ELR (cell line): ENCODE measurements around the gene SLC29A2.
"Not testable (repeated sequence)": the region's sequence is repeated elsewhere in the genome, so short reads cannot be mapped to it uniquely, and the experiment has no call there.

Source experiments
- DNase-seq: peaks from one replicate; pipeline ENCODE4 v3.0.0-alpha.2; 2015; ENCODE audit warnings: low read depth

The SLC29A2 gene

DNA sequence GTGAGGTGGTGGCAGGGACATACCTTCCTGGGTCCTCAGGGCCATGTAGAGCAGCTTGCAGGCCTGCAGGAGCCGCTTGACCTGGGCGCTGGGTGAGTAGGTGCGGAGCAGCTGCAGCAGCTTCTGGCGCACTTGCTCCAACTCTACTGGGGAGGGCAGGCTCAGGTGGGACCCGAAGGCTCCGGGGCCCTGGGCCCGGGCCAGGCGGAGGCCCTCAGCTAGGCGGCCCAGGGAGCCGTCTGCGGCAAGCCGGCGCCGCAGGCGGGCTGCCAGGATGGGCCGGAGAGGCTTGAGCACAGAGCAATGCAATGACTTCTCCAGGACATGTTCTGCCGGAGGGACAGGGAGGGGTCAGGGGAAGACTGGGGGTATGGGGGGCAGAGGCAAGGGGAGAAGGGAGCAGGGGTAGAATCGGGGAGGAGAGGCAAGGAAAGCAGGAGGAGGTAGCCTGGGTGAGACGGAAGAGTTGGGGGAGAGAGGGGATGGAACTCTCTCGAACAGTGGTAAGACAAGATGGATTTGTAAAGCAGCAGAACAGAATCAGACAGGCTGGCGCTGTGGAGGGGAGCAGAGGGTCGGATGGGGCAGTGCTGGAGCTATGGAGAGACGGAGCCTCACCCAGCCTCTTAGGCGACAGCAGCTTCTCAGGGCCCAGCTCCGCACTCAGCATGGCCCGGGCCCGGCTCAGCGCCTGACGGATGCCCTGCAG lies 37.5 kb downstream of the SLC29A2 start:
- DNase-seq = no peak

DNA sequence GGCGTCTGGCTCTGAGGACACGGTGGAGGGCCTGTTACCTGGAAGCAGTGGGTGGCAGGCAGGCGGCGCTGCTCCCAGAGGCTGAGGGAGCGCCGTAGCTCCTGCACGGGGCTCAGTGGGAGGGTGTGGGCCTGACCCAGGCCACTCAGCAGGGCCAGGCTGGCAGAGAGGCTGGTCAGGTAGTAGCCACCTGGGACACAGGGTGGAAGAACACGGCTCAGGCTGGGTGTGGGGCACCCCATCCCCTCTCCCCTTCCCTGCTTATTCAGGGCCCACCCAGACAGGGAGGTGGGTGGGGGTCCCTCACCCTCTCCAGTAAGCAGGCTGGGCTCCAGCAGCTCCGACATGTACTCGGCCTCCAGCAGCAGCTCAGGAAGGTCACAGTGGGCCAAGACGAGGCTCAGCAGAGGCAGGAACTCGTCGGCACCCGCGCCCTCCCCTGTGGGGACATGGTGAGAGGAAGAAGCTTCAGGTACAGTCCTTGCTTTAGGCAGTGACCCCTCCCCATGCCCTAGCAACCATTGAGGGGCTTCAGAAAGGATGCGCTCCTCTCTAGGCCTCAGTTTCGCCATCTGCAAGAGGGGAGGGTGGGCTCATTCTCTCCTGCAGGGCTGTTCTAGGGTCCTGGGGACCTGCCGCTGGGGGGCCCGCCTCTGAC lies 38.2 kb downstream of the SLC29A2 start:
- no peak for DNase-seq

DNA sequence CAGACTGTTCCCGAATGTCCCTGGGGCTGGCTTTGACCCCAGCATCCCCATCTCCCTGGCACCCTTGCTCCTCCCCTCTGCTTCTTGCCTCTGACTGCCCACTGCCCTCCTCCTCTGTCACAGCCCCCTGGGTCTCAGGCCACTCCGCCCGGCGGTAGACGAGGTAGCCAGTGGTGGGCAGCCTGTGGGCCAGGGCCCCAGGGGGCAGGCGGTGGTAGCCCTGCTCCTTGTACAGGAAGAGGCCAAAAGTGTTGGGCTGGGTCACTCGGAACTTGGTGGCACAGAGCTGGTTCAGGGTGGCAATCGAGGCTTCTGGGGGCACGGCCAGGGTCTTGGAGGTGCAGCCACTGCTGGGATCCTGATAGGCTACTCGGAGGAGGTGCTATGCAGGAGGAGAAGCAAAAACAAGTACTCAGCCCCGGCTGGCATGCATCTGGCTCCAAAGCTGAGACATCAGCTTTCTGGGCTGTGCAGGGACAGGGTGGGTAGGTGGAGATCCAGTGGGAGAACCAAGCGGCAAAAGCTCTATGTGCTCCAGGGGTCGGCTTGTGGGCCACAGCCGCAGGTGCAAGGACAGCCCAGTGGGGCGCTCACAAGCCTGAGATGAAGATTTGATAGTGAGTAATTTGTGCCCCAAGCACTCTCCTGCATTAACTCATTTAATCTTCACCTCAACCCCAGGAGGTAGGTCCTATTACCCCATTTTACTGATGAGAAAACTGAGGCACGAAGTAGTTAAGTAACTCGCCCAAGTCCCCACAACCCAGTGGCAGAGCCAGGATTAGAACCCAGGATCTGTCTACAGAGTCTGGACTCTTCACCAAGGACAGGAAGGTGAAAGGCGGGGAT lies 39.0 kb downstream of the SLC29A2 start:
- no peak for DNase-seq

DNA sequence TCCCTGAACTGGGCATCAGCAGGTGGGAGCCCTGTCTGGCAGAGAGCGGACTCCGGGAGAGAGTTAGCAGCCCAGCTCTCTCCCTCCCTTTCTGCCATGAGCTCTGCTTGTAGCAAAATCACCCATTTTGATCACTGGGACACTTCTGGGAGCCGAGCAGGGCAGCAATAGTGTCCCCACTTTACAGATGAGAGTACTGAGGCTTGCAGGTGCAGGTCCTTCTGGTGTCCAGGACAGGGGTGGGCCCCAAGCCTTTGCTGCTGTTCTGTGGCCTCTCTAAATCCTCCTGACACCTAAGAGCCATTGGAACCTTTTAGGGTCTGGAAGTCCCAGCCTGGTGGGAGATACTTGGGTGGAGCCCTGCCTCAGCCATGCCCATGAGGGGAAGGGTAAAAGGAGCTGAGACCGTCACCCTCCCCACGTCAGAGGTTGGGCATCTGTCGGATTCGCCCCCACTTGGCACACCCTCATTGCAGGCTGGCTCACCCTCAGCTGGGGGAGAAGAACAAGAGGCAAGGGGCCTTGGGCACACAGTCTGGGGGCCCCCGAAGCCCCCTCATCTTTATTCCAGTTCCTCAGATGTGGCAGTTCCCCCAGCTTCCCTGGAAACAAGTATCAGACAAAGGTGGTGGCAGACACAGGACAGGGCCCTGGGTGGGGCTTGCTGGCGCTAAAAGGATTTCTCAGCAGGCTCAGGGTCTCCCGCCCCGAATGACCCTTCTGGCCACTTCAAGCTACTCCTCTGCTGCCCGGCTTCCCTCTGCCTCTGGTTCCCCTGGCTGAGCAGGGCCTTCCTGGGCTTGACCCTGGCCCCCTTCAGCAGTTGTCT lies 39.8 kb downstream of the SLC29A2 start:
- no peak for DNase-seq

DNA sequence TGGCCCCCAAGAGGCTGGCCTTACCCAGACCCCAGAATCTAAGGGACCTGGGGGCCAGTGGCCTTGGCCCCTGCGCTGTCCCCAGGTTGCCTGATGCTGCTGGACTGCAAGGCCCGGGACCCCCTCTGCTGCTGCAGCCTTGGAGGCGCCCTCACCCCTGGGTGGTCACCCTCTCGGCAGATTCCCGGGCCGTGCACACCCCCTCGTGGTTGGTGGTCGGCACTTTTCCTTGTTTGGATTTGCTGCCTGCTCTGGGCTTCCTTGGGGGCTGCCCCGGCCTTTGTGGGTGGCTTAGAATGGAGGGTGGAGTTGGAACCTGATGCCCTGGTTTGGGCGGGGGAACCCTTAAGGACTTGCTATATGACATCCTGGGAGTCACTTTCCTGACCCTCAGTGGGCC lies 40.6 kb downstream of the SLC29A2 start:
- no peak for DNase-seq

DNA sequence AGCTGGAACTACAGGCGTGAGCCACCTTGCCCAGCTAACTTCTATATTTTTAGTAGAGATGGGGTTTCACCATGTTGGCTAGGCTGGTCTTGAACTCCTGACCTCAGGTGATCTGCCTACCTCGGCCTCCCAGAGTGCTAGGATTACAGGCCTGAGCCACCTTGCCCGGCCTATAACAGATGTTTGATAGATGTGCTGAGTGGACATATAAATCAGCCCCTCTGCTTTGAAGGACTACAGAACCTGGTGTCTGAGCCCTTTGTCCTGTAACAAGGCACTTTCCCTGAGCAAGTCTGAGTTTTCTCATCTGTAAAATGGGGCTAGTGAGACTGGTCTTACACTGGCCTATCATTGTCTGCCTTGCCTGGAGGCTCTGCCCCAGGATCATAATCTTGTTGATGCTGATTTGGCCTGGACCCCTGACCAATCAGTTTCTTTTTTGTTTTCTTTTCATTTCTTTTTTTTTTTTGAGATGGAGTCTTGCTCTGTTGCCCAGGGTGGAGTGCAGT lies 42.3 kb downstream of the SLC29A2 start:
- DNase-seq = no peak

DNA sequence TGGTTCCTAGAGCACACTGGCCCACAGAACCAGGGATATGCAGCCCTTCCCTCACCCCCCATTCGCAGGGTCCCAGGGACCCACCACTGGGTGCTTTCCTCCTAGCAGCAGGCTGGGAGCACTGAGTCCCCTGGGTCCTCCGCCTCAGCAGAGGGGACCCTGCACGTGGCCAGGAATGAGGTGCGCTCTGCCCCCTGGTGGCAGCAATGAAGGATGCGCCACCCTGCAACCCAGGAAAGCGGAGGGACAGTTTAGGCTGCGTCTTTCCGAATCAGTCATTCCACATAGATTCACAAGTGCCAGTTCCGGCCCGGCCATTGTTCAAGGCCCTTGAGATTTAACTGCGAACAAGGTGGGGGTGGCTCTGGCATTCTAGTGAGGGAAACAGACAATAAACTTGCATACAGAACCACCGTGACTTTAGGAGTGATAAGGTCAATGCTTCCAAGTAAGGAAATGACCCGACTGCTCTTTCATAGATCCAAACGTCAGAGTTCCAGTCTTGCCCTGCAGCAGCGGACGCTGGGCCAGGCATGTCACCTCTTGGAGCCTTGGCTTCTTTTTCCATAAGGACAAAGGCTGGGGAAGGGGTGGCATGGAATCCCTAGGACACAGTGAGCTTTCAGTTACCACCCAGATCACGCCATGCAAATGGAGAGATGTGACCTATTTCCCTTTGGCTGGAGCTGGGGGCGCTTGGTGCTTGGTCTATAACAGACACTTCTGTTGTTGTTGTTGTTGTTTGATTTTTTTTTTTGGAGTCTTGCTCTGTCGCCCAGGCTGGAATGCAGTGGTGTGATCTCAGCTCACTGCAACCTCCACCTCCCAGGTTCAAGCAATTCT lies 43.0 kb downstream of the SLC29A2 start:
- peak; percentile 86 for DNase-seq

DNA sequence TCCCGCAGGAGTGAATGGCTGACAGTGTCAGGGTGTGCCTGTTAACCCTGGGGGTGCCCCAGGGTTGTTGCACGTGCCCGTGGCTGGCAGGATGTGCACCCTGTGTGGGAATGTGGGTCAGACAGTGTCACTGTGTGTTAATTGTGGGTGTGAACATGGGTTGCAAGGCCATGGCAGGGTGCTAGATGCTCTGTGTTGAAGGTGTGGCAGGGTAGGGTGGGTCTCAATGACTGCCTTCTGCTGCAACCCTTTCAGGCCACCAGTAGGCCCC lies 43.6 kb downstream of the SLC29A2 start:
- DNase-seq = no peak

DNA sequence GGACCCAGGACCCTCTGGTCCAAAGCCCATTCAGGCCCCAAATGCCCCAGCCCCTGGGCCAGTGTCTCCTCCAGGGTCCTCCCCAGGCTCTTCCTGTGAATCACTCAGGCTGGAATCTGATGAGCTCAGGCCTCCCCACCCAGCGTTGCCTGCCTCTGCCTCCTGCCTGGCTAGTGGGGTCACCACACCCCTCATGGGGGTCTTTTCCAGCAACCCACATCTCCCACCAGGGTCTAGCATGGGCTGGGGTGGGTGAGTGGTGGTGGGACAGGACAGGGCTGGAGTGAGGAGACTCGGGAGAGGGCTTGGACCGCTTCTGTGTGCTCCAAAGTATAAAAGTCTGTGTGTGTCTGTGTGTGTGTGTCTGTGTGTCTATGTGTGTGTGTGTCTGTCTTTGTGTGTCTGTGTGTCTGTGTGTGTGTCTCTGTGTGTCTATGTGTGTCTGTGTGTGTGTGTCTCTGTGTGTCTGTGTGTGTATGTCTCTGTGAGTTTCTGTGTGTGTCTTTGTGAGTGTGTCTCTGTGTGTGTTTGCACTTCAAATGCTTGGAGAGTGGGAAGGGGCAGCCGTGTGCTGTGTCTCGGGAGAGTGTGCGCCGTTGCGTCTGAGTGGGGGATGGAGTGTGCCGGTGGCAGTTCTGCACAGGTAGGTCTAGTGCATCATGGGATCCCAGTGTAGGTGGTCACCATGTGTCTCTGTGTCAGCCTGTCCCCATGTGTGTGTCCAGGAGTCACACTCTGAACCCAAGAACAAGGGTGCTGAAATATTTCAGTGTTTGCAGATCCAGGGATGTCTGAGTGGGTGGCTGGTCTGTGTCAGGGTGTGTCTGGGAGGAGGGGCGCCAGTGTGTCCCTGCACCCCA lies 44.2 kb downstream of the SLC29A2 start:
- DNase-seq = peak; percentile 84

DNA sequence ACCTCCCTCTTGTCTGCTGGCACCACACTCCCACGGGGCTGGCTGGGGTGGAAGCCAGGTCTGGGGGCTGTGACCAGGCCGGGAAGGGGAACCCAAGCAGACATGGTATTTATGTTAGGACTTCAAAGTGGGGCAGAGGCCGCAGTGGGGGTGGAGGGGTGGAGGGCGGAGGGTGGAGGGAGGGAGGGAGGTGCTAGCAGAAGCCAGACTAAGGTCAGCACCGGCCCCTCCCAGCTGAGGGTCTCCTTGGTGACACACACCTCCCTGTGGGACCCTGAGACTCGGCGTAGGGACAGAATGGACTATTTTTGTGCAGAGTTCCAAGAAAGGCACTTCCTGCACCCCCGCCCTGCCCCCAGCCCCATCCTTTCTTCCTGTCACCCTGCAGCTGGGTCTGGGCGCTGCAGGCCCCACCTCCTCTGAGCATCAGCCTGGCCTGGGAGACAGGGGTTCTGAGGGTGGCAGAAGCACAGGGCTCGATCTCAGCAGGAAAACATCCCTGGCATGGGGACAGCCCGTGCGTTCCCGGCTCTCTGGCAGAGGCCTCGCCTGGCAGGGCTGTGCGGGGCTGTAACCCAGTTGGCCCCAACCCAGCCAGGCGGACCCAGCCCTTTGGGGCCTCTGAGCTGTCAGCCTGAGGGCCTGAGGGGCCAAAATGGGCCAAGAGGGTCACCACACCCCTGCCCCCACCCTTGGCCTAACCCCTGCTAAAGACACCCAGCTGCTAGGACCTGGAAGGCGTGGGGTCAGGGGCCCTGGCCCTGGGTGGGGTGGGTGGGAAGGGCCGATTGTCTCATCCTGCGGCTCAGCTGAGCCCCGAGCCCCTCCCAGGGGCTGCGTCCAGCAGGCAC lies 45.1 kb downstream of the SLC29A2 start:
- DNase-seq = peak; percentile 43

DNA sequence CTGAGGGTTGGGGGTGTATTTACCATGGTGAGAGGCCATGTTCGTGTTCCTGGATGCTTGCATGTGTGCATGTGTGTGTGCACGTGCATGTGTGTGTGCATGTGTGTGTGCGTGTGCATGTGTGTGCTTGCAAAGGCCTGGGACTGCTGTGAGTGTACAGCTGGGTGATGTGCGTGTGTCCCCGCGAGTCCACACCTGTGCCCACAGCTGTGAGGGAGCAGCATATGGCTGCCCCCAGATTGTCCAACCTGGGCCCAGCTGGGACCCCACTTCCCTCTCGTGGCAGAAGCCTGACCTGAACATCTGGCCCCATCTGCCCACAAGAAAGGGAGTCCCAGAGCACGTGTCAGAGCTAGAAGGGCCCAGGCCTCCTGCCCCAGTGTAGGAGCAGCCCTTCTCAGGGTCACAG lies 46.3 kb downstream of the SLC29A2 start:
- DNase-seq = no peak

DNA sequence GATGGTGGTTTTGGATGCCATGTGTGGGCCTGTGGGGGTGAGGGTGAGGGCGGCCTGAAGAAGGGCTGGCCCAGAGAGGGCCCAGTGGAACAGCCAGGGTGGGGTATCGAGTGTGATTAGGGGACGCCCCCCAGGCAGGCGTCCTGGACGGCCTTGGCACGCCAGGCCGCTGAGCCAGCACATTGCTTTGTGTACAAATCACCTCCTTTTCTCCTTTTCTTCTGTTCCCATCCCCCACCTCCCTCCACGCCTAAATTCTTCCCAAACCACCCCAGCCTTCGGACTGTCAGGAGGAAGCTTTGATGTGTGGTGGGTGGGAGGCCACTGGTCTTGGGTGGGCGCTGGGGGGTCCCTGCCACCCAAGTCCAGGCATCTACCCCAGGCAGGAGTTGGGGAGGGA lies 46.9 kb downstream of the SLC29A2 start:
- DNase-seq = peak; percentile 62

DNA sequence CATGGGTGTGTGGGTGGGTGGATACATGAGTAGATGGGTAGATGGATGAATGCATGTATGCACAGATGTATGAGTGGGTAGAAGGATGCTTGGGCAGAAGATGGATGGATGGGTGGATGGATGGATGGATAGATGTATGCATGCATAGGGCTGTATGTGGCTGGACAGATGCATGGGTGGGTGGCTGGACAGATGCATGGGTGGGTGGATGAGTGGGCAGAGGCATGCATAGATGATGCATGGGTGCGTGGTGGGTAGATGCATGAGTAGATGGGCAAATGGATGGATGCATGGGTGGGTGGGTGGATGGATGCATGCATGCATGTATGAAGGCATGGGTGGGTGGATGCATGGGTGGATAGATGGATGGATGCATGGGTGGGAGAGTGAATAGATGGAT lies 47.9 kb downstream of the SLC29A2 start:
- no peak for DNase-seq

DNA sequence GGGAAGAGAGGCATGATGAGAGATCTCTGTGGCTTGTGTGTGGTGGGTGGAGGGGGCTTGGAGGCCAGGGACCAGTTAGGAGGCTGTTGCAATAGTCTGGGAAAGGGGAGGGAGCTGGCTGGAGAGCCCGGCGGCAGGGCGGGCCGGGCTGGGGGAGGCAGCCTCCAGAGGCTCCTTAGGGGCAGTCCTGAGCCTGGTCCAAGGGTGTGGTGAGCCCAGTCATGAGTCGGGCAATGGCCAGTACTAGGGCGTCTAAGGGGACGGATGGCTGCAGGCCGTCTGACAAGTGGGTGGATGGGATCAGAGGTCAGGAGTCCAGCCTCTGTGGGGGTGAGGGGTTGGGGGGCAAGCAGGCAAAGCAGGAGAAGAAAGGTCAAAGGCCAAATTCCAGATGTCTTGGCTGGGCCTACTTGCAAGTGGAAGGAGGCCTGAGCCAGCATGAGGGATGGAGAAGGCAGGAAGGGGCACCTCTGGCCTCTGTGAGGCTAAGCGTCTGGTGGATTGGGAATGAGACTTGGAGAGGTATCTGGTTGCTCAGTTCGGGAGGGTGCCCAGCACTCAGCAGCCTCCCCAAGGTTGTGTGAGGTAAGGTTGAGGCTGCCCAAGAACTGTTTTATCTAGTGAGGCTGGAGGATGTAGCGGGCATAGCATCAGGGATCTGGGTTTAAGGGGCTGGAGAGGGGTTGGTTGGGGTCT lies 48.7 kb downstream of the SLC29A2 start:
- DNase-seq = no peak

DNA sequence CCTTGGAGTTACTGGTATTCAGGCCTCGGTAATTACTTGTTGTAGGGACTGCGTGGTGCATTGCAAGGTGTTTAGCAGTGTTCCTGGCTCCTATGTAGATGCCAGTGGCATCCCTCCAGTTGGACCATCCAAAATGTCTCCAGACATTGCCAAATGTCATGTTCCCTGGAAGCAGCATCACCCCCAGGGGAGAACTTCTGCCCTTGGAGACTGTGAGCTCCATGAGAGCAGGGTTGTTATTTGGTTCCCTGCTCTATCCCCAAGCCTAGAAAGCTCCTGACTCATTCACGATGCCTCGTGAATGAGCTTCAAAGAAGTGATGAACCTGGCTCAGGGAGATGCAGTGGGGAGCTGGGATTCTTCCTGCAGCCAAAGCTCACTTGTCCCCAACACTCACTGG lies 50.0 kb downstream of the SLC29A2 start:
- no peak for DNase-seq

DNA sequence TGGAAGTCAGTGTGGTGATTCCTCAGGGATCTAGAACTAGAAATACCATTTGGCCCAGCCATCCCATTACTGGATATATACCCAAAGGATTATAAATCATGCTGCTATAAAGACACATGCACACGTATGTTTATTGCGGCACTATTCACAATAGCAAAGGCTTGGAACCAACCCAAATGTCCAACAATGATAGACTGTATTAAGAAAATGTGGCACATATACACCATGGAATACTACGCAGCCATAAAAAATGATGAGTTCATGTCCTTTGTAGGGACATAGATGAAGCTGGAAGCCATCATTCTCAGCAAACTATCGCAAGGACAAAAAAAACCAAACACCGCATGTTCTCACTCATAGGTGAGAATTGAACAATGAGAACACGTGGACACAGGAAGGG lies 50.8 kb downstream of the SLC29A2 start:
- not testable (repeated sequence) for DNase-seq

DNA sequence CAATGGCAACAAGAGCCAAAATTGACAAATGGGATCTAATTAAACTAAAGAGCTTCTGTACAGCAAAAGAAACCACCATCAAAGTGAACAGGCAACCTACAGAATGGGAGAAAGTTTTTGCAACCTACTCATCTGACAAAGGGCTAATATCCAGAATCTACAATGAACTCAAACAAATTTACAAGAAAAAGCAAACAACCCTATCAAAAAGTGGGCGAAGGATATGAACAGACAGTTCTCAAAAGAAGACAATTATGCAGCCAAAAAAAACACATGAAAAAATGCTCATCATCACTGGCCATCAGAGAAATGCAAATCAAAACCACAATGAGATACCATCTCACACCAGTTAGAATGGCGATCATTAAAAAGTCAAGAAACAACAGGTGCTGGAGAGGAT lies 51.3 kb downstream of the SLC29A2 start:
- not testable (repeated sequence) for DNase-seq

DNA sequence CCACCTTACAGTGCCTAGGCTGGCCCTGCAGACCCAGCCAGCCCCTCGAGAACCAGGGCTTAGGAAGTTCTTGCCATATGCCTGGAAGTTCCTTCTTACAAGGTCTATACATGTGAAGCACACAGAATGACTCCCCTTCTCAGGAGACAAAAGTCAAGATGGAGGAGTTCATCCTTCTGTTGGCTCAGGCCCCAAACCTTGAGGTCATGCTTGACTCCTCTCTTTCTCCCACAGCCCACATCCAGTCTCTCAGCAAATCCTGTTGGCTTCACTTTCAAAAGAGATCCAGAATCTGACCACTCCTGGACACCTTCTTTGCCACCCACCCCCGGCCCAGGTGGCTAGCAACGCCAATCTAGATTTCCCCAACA lies 53.0 kb downstream of the SLC29A2 start:
- DNase-seq = no peak
